Raji (cell line): ENCODE measurements around the gene PSTK.

ENCODE experiments used
- POLR2A ChIP-seq: IDR thresholded peaks from 2 replicates; pipeline ENCODE4 v1.6.1; 2011; ENCODE audit warnings: low read depth, low read length, control low read depth; ENCODE audit not compliant: insufficient read depth

The PSTK gene, protein sequence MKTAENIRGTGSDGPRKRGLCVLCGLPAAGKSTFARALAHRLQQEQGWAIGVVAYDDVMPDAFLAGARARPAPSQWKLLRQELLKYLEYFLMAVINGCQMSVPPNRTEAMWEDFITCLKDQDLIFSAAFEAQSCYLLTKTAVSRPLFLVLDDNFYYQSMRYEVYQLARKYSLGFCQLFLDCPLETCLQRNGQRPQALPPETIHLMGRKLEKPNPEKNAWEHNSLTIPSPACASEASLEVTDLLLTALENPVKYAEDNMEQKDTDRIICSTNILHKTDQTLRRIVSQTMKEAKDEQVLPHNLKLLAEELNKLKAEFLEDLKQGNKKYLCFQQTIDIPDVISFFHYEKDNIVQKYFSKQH

DNA sequence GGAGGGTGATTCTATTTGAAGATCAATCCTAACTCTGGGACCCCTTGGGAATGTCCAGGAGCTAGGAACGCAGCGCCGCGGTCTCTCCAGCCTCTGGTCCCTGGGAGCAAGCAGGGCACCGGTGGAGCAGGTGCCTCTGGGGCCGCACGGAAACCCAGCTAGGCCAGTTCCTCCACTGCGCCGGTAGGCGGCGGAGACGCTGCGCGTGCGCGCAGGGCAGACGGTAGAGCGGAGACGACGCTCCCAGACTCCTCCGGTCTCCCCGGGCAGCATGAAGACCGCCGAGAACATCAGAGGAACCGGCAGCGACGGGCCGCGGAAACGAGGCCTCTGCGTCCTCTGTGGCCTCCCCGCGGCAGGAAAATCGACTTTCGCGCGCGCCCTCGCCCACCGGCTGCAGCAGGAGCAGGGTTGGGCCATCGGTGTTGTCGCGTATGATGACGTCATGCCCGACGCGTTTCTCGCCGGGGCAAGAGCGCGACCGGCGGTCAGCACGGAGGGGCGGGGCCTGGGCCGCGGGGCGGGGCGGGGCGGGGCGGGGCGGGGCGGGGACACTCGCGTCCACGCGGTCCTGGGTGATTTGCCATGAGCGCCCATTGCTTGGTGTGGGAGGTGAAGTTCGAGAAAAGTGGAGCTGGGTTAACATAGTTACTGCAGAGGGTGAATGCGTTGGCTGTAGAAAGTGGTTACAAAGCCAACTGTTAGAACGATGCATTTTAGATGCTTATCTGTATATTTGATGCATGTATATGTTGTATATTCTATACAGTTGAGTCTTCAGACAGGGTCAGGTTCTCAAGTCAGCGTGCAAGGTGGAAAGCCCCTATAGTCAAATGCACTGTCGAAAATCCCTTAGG, at the start of gene PSTK:
PSTK (plus strand) TSS at position 193 of the 857 bp plus-strand sequence; CDS start at position 272, 79 bp downstream.
- peak; percentile 82 for TF ChIP-seq POLR2A

DNA sequence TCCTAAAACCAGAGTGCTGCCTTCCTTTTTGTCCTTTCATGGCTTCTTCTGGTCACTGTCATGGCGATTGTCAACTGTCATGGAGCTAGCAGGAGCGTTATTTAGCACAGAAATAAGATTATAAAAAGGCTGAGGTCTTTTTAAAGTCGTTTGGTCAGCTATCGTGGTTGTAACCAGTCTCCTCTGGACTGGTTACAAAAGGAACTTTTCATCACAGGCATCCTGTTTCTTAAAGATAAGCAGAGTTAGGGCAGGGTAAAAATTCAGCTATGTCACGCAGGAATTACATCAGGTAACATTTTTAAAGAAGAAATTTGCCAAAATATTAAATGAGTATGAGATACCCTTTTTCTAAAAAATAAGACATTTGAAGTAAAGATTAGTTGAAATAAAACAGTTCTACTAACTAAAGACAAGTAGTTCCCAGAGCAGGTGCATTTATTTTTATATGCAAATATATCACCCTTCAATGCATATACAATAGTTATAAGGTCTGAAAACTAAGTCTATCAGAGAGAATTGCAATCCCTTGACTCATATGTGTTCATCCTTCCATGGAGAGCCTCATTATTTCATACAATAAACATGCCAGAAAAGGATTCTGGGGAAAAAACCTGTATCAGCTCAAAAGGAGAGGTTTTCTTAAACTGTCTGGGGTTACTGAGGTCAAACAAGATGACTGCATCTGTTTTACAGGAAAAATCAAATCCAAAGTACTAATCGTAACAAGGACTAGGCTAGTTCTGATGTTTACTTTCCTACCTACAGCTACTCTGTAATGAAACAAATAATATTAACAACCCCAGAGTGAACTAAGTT, 48.9 kb upstream of the PSTK start:
- TF ChIP-seq POLR2A, result no peak

DNA sequence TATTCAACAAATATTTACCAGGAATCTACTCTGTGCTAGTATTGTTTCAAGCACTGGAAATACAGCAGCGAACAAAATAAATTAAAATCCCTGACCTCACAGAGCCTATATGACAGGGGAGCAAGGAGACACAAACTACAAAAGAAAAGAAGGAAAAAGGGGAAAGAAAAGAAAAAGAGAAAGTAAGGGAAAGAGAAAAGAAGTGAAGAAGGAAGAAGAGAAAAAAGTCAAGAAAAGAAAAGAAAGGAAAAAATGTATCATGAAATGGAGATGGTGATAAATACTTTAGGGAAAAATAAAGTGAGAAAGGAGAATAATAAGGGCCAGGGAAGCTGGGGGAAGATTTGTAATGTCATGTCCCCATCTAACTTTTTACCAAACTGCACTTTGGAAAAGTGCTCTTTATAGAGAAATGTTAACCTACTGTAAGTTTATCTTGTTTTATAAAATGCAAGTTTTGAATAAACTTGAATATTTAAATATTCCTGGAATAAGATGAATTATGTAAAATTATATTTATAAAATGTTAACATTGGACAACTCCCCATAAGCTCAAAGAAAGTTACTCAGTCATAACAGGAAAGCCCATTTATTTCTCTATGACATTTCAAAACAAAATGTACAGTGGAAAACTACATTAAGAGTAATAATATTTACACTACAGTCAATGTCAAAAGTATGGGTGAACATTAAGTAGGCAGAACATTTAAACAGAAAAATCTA, 40.9 kb upstream of the PSTK start:
- no peak for TF ChIP-seq POLR2A

DNA sequence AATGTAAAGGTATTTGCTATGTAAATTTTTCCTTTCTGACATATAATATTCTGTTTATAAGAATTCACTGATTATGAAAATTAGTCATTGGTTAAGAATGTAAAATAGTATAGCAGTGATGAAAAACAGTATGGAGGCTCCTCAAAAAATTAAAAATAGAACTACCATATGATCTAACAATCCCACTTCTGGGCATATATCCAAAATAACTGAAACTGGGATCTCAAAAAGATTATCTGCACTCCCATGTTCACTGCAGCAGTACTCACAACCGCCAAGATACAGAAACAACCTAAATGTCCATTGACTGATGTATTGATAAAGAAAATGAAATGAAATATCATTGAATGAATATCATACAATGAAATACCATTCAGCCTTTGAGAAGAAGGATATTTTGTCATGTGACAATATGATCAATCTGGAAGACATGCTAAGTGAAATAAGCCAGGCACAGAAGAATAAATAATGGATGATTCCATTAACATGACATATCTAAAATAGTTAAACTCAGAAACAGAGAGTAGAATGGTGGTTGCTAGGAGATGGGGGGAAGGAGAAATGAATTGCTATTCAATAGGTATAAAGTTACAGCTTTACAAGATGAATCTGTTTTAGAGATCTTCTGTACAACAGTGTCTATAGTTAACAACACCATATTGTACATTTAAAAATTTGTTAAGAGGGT, 40.2 kb upstream of the PSTK start:
- no peak for TF ChIP-seq POLR2A

DNA sequence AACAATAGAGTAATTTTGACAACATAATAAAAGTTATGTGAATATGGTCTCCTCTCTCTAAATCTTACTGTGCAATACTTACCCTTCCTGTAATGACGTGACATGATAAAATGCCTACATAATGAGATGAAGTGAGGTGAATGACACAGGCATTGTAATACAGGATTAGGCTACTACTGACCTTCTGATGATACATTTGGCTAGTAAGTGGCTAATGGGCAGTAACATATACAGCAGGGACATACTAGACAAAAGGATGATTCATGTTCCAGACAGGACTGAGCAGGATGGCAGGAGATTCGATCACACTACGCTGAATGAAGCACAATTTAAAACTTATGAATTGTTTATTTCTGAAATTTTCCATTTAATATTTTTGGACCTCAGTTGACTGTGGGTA, 30.9 kb upstream of the PSTK start:
- TF ChIP-seq POLR2A, result no peak

DNA sequence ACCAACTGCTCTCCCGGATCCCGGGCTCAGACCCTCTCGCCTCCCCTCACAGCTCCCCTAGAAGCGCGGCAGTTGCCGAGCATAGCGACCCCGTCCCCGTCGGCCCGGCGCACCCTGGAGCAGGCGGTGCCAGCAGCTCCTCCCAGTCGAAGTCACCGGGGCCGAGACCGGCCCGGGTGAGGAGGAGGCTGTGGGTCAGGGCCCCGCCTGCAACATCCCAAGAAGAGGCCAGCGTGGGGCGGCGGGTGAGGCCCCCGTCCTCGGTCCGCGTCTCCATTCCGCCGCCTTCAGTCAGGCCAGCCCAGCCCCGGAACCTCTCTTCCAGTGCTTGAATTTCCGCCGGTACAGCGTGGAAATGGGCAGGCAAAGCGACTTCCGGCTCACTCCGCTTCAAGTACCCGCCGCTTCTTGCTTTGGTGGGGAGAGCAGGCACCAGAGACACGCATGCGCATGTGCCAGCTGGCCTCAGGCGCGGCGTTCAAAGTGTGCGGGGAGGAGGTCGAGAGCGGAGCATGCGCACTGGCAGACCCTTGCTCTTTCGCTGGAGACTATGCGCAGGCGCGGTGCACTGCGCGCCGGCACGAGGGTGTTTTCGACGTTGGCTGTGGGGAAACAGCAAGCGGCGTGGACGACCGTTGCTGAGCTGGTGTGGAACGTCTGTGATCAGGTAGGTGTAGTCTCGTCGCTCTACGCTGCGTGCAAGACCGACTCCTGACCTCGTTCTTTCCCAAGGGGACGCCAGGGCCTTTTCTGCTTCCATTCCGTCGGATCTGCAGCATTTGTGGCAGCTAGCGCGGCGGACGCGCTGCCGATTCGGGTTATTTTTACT, 26.1 kb upstream of the PSTK start, which contains the start of gene C10orf88:
C10orf88 (minus strand) TSS at position 326 of the 829 bp plus-strand sequence; CDS start at position 277, 49 bp downstream.
- TF ChIP-seq POLR2A, result peak; percentile 53

DNA sequence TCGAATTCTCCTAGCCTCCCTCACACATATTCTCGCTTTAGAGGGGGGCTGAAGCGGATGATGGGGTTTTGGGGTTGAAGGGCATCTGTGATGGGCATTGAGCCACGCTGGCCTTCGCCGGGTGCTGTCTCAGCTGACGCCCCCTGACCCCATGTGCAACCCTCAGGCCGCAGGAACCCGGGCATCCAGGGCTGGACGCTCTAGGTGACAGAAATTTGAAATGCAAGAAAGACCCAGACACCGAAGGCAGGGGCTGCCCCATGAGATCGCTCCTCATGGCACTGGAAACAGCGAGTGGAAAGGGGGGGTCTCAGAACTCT, 25.5 kb upstream of the PSTK start:
- no peak for TF ChIP-seq POLR2A

DNA sequence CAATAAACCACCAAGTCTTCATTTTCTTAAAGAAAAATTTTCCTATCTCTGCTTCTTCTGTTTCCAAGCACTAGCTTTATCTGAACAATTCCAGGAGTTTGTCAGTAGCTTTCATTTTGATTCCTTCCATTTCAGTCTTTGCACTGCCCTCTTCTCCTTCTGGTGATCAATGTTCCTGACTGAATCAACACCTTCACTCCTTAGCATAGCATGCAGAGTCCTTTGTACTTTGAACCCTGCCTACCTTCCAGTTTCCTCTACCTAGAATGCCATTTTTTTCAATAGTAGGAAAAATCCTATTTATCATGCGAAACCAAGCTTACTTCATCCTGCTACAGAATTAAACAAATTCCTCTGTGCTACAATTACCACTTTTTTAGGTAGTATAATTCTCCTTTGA, 24.3 kb upstream of the PSTK start:
- no peak for TF ChIP-seq POLR2A

DNA sequence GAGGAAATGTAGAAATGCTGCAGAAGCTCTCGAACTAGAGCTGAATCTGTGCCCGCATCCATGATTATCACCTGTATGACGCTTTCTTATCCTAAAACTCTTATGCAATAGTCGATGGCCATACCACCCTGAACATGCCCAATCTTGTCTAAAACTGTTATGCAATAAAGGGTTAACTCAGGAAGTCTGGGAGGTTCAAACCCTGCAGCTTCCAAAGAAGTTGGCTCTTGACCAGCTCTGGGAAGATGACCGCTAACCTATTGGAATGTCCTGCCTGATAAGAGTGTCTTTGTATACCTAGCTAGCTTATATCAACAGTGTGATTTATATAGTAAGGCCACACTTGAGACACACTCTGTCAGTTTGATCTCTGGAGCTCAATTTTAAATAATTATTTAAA, 22.7 kb upstream of the PSTK start:
- TF ChIP-seq POLR2A, result no peak

DNA sequence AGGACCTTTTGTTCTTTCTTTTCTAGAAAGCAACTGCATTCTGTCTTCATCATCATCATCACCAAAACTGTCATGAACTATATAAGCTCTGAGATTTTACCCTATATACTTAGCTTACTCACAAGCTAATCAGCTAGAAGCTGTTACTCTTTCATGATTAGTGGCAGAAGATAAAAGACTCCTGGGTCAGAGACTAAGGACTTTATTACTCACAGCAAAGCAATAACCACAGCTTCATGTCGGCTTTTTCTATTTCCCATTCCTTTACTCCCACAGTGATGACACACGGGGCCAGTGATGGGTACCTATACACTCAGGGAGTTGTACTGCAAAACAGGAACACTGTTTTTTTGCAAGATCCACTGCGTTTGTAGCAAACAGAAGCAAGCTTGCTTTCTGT, 17.8 kb upstream of the PSTK start:
- no peak for TF ChIP-seq POLR2A

DNA sequence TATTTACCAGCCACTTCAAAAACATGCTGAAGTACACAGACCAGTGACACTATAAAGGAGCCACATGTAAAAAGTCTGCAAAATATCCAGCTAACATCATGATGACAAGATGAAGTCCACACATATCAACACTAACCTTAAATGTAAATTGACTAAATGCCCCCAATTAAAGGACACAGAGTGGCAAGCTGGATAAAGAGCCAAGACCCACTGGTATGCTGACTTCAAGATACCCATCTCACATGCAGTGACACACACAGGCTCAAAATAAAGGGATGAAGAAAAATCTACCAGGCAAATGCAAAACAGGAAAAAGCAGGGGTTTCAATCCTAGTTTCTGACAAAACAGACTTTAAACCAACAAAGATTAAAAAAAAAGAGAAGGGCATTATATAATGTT, 13.3 kb upstream of the PSTK start:
- no peak for TF ChIP-seq POLR2A

DNA sequence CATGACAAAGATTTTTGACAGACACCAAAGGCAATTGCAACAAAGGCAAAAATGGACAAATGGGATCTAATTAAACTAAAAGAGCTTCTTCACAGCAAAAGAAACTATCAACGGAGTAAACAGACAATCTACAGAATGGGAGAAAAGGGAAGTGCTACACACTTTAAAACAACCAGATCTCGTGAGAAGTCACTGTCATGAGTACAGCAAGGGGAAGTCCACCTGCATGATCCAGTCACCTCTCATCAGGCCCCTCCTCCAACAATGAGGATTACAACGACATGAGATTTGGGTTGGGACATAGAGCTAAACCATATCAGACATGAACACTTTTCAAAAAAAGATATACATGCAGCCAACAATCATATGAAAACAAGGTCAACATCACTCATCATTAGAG, 11.5 kb upstream of the PSTK start:
- TF ChIP-seq POLR2A, result no peak

DNA sequence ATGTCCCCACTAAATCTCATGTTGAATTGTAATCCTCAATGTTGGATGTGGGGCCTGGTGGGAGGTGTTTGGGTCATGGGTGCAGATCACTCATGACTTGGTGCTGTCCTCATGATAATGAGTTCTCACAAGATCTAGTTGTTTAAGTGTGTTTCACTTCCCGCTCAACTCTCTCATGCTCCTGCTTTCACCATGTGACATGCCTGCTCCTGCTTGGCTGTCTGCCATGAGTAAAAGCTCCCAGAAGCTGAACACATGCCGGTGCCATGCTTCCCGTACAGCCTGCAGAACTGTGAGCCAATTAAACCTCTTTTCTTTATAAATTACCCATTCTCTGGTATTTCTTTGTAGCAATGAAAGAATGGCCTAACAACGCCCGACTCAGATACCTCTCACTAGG, 6.2 kb upstream of the PSTK start:
- no peak for TF ChIP-seq POLR2A

DNA sequence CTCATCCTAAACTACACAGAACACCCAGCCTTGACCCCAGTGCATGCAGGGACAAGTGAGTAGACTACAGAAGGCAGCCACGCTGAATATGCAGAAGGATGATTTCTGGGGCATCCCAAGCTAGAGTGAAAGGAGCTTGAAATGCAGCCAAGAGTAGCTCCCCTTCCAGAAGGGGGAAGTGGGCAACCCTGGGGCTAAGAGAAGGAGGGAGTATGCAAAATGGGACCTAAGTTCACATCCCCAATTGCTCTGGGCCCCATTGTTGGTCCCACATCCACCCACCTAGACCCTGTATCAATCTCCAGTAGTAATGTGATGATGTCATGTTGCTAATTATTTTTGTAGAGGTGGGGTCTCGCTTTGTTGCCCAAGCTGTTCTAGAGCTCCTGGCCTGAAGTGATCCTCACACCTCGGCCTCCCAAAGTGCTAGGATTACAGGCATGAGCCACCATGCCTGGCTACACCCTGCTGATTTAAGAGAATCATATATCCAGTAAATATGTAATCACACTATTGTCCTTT, 5.6 kb upstream of the PSTK start:
- no peak for TF ChIP-seq POLR2A

DNA sequence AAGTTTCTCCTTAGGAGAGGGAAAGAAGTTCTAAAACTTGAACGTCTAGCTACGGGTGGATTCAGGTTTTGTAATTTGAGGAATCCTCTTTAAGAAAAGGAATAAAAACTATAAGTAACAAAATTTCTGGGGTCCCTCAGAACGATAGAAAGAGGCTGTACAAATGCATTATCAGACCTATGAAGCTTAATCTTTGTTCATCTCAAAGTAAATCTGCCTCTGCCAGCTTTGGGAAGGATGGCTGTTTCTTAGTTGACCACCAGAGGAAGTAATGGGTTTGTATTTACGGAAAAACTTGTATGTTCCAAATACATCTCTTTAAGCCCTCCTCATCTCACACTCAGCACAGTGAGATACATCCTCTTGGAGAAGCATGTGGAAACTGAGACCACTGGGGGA, 864 bp downstream of the PSTK start:
- TF ChIP-seq POLR2A, result no peak
